ENCODE results near the gene RAB12.

RAB12 gene

GRCh38 chr18:8686611-8687010, 77.4 kb downstream of the RAB12 start:
- Histone ChIP-seq H4K91ac (ENCODE audit: low read depth, low read length) (no peak overlapping the region), H3K23ac (ENCODE audit: low read length) (no peak overlapping the region), H3K9ac (ENCODE audit: low read length) (no peak overlapping the region), H2BK120ac (ENCODE audit: insufficient read depth, low read length, poor library complexity) (no peak overlapping the region), H3K27me3 (ENCODE audit: insufficient read depth, low read length) (no peaks in the 10 kb centered on the region), H4K12ac (ENCODE audit: low read depth, low read length) (no peak overlapping the region), H2AK5ac (ENCODE audit: low read length) (no peak overlapping the region), H3K4ac (ENCODE audit: low read depth, low read length) (no peak overlapping the region), H3K4me1 (ENCODE audit: control insufficient read depth in 1 of 2, insufficient read depth in 2 of 2, low read length in 2 of 2) (peaks cover 2 to 6% of the 10 kb centered on the region in 2 experiments), H3K4me2 (ENCODE audit: low read length) (no peak overlapping the region), H4K8ac (ENCODE audit: low read depth, low read length) (no peak overlapping the region), H3K4me3 (ENCODE audit: low read depth, low read length) (no peak overlapping the region), H2AFZ (ENCODE audit: insufficient read depth, low read length, poor library complexity) (no peak overlapping the region), H3K14ac (ENCODE audit: low read length) (no peak overlapping the region), H3K36me3 (ENCODE audit: control insufficient read depth in 1 of 2, insufficient read depth in 2 of 2, low read length in 2 of 2) (no peaks in the 10 kb centered on the region), H2BK5ac (ENCODE audit: low read depth, low read length, poor library complexity) (no peak overlapping the region), H3K79me2 (ENCODE audit: control insufficient read depth, insufficient read depth, low read length, poor library complexity) (no peaks in the 10 kb centered on the region), H3K9me3 (ENCODE audit: insufficient read depth, low read depth, low read length) (peaks cover 1% of the 10 kb centered on the region), H3K27ac (ENCODE audit: low read depth, low read length) (no peak overlapping the region), H2BK12ac (ENCODE audit: low read length) (no peak overlapping the region), H3K79me1 (ENCODE audit: low read length) (no peaks in the 10 kb centered on the region), H3K18ac (ENCODE audit: low read length) (no peak overlapping the region)
- WGBS (ENCODE audit: extremely low coverage, insufficient coverage, insufficient read length): no CpG with 5 or more reads among the region's 6 CpGs
- DNase-seq: no peak

- Histone ChIP-seq H2BK5ac (ENCODE audit: low read depth, low read length, poor library complexity) (no peak overlapping the region), H3K9ac (ENCODE audit: low read length) (no peak overlapping the region), H3K79me2 (ENCODE audit: control insufficient read depth, insufficient read depth, low read length, poor library complexity) (no peaks in the 10 kb centered on the region), H3K4ac (ENCODE audit: low read depth, low read length) (no peak overlapping the region), H3K23ac (ENCODE audit: low read length) (no peak overlapping the region), H2BK12ac (ENCODE audit: low read length) (no peak overlapping the region), H3K27me3 (ENCODE audit: insufficient read depth, low read length) (no peaks in the 10 kb centered on the region), H4K91ac (ENCODE audit: low read depth, low read length) (no peak overlapping the region), H4K12ac (ENCODE audit: low read depth, low read length) (no peak overlapping the region), H2AK5ac (ENCODE audit: low read length) (no peak overlapping the region), H2BK120ac (ENCODE audit: insufficient read depth, low read length, poor library complexity) (no peak overlapping the region), H3K18ac (ENCODE audit: low read length) (no peak overlapping the region), H3K27ac (ENCODE audit: low read depth, low read length) (no peak overlapping the region), H3K9me3 (ENCODE audit: insufficient read depth, low read depth, low read length) (peaks cover 1% of the 10 kb centered on the region), H3K4me3 (ENCODE audit: low read depth, low read length) (no peak overlapping the region), H2AFZ (ENCODE audit: insufficient read depth, low read length, poor library complexity) (no peak overlapping the region), H3K4me2 (ENCODE audit: low read length) (no peak overlapping the region), H3K4me1 (ENCODE audit: control insufficient read depth in 1 of 2, insufficient read depth in 2 of 2, low read length in 2 of 2) (peaks cover 2 to 6% of the 10 kb centered on the region in 2 experiments), H3K14ac (ENCODE audit: low read length) (no peak overlapping the region), H3K79me1 (ENCODE audit: low read length) (no peaks in the 10 kb centered on the region), H4K8ac (ENCODE audit: low read depth, low read length) (no peak overlapping the region), H3K36me3 (ENCODE audit: control insufficient read depth in 1 of 2, insufficient read depth in 2 of 2, low read length in 2 of 2) (no peaks in the 10 kb centered on the region)
- WGBS (ENCODE audit: extremely low coverage, insufficient coverage, insufficient read length): no CpG with 5 or more reads among the region's 8 CpGs
- no peak for DNase-seq
Observed at GRCh38 chr18:8688216-8688800, 79.1 kb downstream of the RAB12 start.

GRCh38 chr18:8688816-8689215, 79.6 kb downstream of the RAB12 start:
- no peak overlapping the region for H3K4me2 ChIP-seq (ENCODE audit: low read length)
- H2AFZ ChIP-seq (ENCODE audit: insufficient read depth, low read length, poor library complexity): no peak overlapping the region
- no peaks in the 10 kb centered on the region for H3K36me3 ChIP-seq (ENCODE audit: control insufficient read depth in 1 of 2, insufficient read depth in 2 of 2, low read length in 2 of 2)
- H3K23ac ChIP-seq (ENCODE audit: low read length): no peak overlapping the region
- H3K18ac ChIP-seq (ENCODE audit: low read length): no peak overlapping the region
- no peaks in the 10 kb centered on the region for H3K27me3 ChIP-seq (ENCODE audit: insufficient read depth, low read length)
- H3K79me1 ChIP-seq (ENCODE audit: low read length): no peaks in the 10 kb centered on the region
- no peak overlapping the region for H4K8ac ChIP-seq (ENCODE audit: low read depth, low read length)
- no CpG with 5 or more reads among the region's 8 CpGs for WGBS (ENCODE audit: extremely low coverage, insufficient coverage, insufficient read length)
- no peak overlapping the region for H2AK5ac ChIP-seq (ENCODE audit: low read length)
- no peak for DNase-seq
- H3K4me1 ChIP-seq (ENCODE audit: control insufficient read depth in 1 of 2, insufficient read depth in 2 of 2, low read length in 2 of 2): peaks cover 2 to 6% of the 10 kb centered on the region in 2 experiments
- H3K14ac ChIP-seq (ENCODE audit: low read length): no peak overlapping the region
- no peak overlapping the region for H3K4ac ChIP-seq (ENCODE audit: low read depth, low read length)
- H3K4me3 ChIP-seq (ENCODE audit: low read depth, low read length): no peak overlapping the region
- H4K12ac ChIP-seq (ENCODE audit: low read depth, low read length): no peak overlapping the region
- no peak overlapping the region for H3K9ac ChIP-seq (ENCODE audit: low read length)
- no peak overlapping the region for H3K27ac ChIP-seq (ENCODE audit: low read depth, low read length)
- H4K91ac ChIP-seq (ENCODE audit: low read depth, low read length): no peak overlapping the region
- no peak overlapping the region for H2BK5ac ChIP-seq (ENCODE audit: low read depth, low read length, poor library complexity)
- no peak overlapping the region for H2BK120ac ChIP-seq (ENCODE audit: insufficient read depth, low read length, poor library complexity)
- H3K9me3 ChIP-seq (ENCODE audit: insufficient read depth, low read depth, low read length): peaks cover 1% of the 10 kb centered on the region
- H2BK12ac ChIP-seq (ENCODE audit: low read length): no peak overlapping the region
- H3K79me2 ChIP-seq (ENCODE audit: control insufficient read depth, insufficient read depth, low read length, poor library complexity): no peaks in the 10 kb centered on the region
